ENCODE data around the gene GPR34.
"Not testable (repeated sequence)": the region's sequence is repeated elsewhere in the genome, so short reads cannot be mapped to it uniquely, and the experiment has no call there.

Gene GPR34

GRCh38 chrX:41688835-41689234, at the start of gene GPR34:
Gene GPR34 (plus strand): TSS chrX:41688973. CDS start chrX:41695634, 6,661 bp downstream.
- DNase-seq: no peak

GRCh38 chrX:41646201-41646600, 42.6 kb upstream of the GPR34 start:
- DNase-seq: not testable (repeated sequence)

- no peak for DNase-seq
These were observed 35.6 kb upstream of the GPR34 start for GRCh38 chrX:41653125-41653524.

- DNase-seq: no peak
These were observed 33.7 kb upstream of the GPR34 start for GRCh38 chrX:41655101-41655500.

- no peak for DNase-seq
These were observed 33.1 kb upstream of the GPR34 start for GRCh38 chrX:41655631-41656030.

GRCh38 chrX:41661366-41662095, 27.2 kb upstream of the GPR34 start:
- no peak for DNase-seq

GRCh38 chrX:41664375-41664901, 24.3 kb upstream of the GPR34 start:
- DNase-seq: no peak

GRCh38 chrX:41664908-41665307, 23.9 kb upstream of the GPR34 start:
- no peak for DNase-seq

GRCh38 chrX:41665686-41666085, 23.1 kb upstream of the GPR34 start:
- no peak for DNase-seq

- no peak for DNase-seq
These were observed 22.5 kb upstream of the GPR34 start for GRCh38 chrX:41666251-41666650.

- DNase-seq: no peak
These were observed 21.1 kb upstream of the GPR34 start for GRCh38 chrX:41667631-41668030.

- no peak for DNase-seq
These were observed 18.7 kb upstream of the GPR34 start for GRCh38 chrX:41670112-41670511.

- DNase-seq: no peak
These were observed 17.7 kb upstream of the GPR34 start for GRCh38 chrX:41671082-41671481.

- no peak for DNase-seq
These were observed 16.1 kb upstream of the GPR34 start for GRCh38 chrX:41672643-41673042.

GRCh38 chrX:41676361-41676760, 12.4 kb upstream of the GPR34 start:
- DNase-seq: not testable (repeated sequence)

GRCh38 chrX:41677183-41678060, 11.4 kb upstream of the GPR34 start:
- no peak for DNase-seq

GRCh38 chrX:41684138-41684537, 4.6 kb upstream of the GPR34 start:
- DNase-seq: no peak

GRCh38 chrX:41684940-41685339, 3.8 kb upstream of the GPR34 start:
- no peak for DNase-seq

GRCh38 chrX:41686788-41687187, 2.0 kb upstream of the GPR34 start:
- DNase-seq: no peak

GRCh38 chrX:41688156-41688555, 617 bp upstream of the GPR34 start:
- no peak for DNase-seq

GRCh38 chrX:41689711-41690110, 938 bp downstream of the GPR34 start:
- DNase-seq: no peak

GRCh38 chrX:41692162-41692749, 3.5 kb downstream of the GPR34 start:
- no peak for DNase-seq

GRCh38 chrX:41693024-41693423, 4.3 kb downstream of the GPR34 start:
- no peak for DNase-seq

- DNase-seq: no peak
These were observed 6.7 kb downstream of the GPR34 start for GRCh38 chrX:41695426-41695825.
